HFF-Myc (cell line): ENCODE measurements around the gene SPATA12.

ENCODE experiments used
- DNase-seq: peaks from one replicate; pipeline ENCODE4 v3.0.0-alpha.2; 2011; ENCODE audit warnings: low read depth; ENCODE audit errors: extremely low read depth
- H3K4me3 ChIP-seq: replicated peaks from 2 replicates; pipeline ENCODE4 v1.5.1; 2011; ENCODE audit warnings: low read depth, mild to moderate bottlenecking, control low read depth, low read length
- TF ChIP-seq, protein P1 (sequence below): IDR thresholded peaks from 2 replicates; pipeline ENCODE4 v1.5.1; 2012; ENCODE audit warnings: mild to moderate bottlenecking, low read depth, low read length, control low read depth; ENCODE audit errors: missing control alignments

Gene SPATA12

GRCh38 chr3:57031631-57032541, 28.6 kb upstream of the SPATA12 start:
- DNase-seq = no peak
- H3K4me3 ChIP-seq = no peak overlapping the region
- TF ChIP-seq, protein P1, sequence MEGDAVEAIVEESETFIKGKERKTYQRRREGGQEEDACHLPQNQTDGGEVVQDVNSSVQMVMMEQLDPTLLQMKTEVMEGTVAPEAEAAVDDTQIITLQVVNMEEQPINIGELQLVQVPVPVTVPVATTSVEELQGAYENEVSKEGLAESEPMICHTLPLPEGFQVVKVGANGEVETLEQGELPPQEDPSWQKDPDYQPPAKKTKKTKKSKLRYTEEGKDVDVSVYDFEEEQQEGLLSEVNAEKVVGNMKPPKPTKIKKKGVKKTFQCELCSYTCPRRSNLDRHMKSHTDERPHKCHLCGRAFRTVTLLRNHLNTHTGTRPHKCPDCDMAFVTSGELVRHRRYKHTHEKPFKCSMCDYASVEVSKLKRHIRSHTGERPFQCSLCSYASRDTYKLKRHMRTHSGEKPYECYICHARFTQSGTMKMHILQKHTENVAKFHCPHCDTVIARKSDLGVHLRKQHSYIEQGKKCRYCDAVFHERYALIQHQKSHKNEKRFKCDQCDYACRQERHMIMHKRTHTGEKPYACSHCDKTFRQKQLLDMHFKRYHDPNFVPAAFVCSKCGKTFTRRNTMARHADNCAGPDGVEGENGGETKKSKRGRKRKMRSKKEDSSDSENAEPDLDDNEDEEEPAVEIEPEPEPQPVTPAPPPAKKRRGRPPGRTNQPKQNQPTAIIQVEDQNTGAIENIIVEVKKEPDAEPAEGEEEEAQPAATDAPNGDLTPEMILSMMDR = no peak

DNA sequence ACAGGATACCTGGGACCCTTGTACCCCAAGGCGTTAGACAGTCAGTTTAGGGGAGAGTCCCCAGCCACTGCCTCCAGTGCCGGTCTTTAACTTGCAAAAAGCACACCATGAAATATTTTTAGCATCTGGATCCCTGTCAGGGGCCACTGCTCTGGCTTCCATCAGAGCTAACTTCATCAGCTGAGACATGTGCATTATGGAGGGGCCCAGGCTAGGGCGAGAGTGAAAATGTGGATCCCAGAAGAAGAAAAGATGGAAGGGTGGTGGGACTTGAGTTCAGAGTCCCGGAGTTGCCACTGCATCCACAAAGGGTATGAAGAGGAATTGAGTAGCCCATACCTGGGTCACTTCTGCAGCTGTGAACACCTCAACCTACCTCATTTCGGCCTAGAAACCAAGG, 23.5 kb upstream of the SPATA12 start:
- no peak for DNase-seq
- TF ChIP-seq, protein P1 = no peak
- H3K4me3 ChIP-seq = no peak overlapping the region

DNA sequence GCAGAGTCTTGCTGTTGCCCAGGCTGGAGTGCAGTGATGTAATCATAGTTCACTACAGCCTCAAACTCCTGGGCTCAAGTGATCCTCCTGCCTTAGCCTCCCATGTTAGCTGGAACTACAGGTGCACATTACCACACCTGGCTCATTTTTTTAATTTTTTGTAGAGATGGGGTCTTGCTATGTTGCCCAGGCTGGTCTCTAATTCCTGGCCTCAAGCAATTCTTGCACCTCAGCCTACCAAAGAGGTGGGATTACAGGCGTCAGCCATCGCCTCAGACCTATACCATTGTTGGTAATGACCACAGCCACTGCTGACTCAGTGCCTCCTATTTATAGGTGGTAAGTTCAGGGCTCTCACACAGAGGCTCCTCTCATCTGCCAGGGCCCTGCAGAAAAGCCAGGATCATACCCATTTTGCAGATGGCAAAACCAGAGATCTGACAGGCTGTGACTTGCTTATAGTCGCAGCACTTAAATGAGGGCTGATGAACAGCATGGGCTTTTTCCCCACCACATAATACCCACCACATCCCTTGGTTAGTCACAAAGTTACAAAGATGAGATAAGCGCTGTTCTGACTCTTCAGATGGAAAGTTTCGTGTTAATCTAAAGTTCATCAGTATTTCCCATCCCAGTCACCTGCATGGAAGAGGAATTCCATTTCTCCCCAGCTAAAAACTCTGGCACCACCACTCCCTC, 21.8 kb upstream of the SPATA12 start:
- no peak for DNase-seq
- no peak overlapping the region for H3K4me3 ChIP-seq

DNA sequence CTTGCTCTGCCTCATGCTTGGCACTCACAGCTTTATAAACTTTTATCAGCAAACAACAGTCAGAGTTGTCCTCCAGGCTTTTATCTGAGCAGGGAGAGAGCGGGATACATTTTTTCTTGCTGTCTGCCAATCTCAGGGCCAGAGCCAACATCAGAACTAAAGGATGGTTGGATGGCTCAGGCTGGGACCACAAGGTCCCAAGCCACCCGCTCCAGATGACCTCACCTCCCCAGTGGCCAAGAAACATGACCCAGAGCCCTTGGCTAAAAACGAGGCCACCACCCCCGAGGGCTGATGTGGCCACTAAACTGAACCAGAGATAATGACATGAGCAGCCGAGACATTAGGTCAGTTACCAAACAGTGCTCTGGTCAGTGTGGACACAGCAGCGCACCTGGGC, 18.8 kb upstream of the SPATA12 start:
- TF ChIP-seq, protein P1 = no peak
- no peak overlapping the region for H3K4me3 ChIP-seq
- no peak for DNase-seq

More for the DNA sequence above, 21.8 kb upstream of the SPATA12 start:
- TF ChIP-seq, protein P1 = no peak

DNA sequence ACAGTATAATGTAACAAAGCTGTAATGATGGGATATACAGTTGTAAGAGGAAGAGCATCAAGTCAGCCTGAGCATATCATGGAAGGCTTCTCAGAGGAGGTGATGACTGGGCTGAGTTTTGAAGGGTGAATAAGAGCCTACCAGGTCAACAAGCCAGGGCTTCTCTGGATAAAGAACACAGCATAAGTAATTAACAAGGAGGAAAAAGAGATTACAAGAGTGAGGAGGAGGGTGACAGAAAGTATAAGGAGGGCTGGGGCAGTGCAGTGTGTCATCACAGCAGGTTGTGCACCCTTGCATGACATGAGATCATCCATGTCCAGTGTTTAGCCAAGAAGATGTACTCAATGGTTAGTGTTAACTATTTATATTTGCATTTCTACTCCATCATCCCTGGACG, 16.9 kb upstream of the SPATA12 start:
- H3K4me3 ChIP-seq = no peak overlapping the region
- TF ChIP-seq, protein P1 = no peak
- DNase-seq = no peak

DNA sequence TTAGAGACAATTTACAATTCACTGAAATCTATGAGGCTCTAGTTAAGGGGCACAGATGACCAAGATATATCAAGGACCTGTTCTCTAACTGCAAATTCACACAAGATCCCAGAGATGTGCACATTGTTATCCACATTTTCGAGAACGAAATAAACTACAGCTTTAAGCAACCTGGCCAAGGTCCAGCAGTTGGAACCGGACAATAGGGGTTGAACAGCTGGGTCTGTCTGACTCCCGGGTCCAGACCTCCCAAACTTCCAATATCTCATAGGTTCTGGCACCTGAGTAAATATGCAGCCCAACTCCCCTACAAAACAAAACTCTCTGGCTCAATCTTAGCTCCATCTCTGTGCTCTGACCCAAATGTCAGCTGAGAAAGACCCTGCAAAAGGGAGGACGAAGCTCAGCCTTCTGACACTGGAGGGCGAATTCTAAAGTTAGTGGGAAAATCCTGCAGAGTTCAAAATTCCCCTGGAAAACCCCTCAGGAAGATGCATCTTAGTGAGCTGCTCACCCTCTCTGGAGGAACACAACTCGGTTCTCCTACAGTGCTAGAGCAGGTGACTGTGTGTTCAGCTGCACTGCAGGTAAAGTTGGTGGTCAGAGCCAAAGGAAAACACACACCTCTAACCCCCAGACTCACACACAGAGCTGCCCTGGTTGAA, 14.2 kb upstream of the SPATA12 start:
- DNase-seq = no peak
- no peak overlapping the region for H3K4me3 ChIP-seq
- TF ChIP-seq, protein P1 = no peak
